KMS-11 (cell line): ENCODE data around the gene IFFO2.

Source experiments
- H2AFZ ChIP-seq: fragments of 200-600 bp; sonication (generic); 2 replicates; pipeline ENCODE4 v1.6.1; 2016; ENCODE audit warnings: antibody characterized with exemption, mixed run types, low read depth
- H3K27ac ChIP-seq: fragments of 200-600 bp; sonication (generic); 2 replicates; pipeline ENCODE4 v1.6.1; 2016; ENCODE audit warnings: mild to moderate bottlenecking, mixed run types
- H3K27me3 ChIP-seq: fragments of 200-600 bp; sonication (generic); 2 replicates; pipeline ENCODE4 v1.6.1; 2017; ENCODE audit warnings: mild to moderate bottlenecking, low read depth, mixed run types, moderate library complexity; ENCODE audit not compliant: insufficient read depth
- H3K36me3 ChIP-seq: fragments of 200-600 bp; sonication (generic); 2 replicates; pipeline ENCODE4 v1.6.1; 2017; ENCODE audit warnings: mild to moderate bottlenecking, mixed run types; ENCODE audit not compliant: insufficient read depth
- H3K4me1 ChIP-seq: fragments of 200-600 bp; sonication (generic); 2 replicates; pipeline ENCODE4 v1.6.1; 2016; ENCODE audit warnings: mild to moderate bottlenecking, low read depth, mixed run types; ENCODE audit not compliant: poor library complexity, severe bottlenecking
- H3K4me2 ChIP-seq: fragments of 200-600 bp; sonication (generic); 2 replicates; pipeline ENCODE4 v1.7.0; 2016; ENCODE audit warnings: mild to moderate bottlenecking, mixed run types
- H3K4me3 ChIP-seq: fragments of 200-600 bp; sonication (generic); IDR thresholded peaks from 2 replicates; pipeline ENCODE4 v1.6.1; 2017; ENCODE audit warnings: low read depth, low read length, mixed read lengths; ENCODE audit not compliant: insufficient read depth
- H3K79me2 ChIP-seq: fragments of 200-600 bp; sonication (generic); 2 replicates; pipeline ENCODE4 v1.6.1; 2016; ENCODE audit warnings: low read depth, mixed run types; ENCODE audit not compliant: insufficient read depth
- H3K9ac ChIP-seq: fragments of 200-600 bp; sonication (generic); 2 replicates; pipeline ENCODE4 v1.6.1; 2016; ENCODE audit warnings: mild to moderate bottlenecking, mixed run types
- H4K20me1 ChIP-seq: fragments of 200-600 bp; sonication (generic); 2 replicates; pipeline ENCODE4 v1.6.1; 2016; ENCODE audit warnings: mild to moderate bottlenecking, mixed run types; ENCODE audit not compliant: insufficient read depth
- TF ChIP-seq, protein P1 (sequence below): fragments of 200-600 bp; sonication (generic); conservative IDR thresholded peaks from 2 replicates; pipeline ENCODE4 v1.6.1; 2017; ENCODE audit warnings: low read depth, mild to moderate bottlenecking, antibody characterized with exemption, low read length, moderate library complexity, mixed read lengths

Gene IFFO2

DNA sequence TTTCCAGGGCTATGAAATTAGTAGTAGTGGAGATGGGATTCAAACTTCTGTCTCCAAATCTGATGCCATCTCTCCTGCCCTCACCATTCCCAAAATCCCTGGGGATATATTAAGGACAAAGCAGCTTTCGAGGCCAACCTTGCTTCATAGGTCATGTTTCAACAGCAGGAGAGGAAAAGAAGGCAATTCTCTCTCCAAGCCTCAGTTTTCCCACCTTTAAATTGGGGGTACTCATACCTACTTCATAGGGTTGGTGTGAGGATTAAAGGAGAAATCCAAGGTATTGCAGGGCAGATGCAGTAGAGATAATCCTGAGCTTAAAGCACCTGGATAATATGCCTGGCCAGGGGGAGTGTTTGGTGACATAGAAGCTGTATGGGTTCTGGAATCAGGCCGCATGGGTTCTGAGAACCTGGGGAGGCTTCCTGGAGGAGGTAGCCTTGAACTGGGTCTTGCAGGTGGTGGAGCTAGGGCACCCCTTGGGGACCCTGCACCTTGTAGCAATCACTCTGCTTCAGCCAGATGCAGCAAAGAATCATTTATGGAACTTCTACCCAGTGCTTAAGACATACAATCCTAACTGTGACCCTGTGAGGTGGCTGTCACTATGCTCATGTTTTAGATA, 10.7 kb upstream of the IFFO2 start:
- Histone ChIP-seq H2AFZ (no peak overlapping the region), H3K36me3 (no peaks in the 10 kb centered on the region), H3K27me3 (peaks cover 70% of the 10 kb centered on the region), H3K79me2 (no peaks in the 10 kb centered on the region), H3K4me2 (no peak overlapping the region), H3K4me1 (no peaks in the 10 kb centered on the region), H3K9ac (no peak overlapping the region), H3K27ac (no peak overlapping the region), H3K4me3 (no peak overlapping the region), H4K20me1 (no peaks in the 10 kb centered on the region)
- TF ChIP-seq, protein P1, sequence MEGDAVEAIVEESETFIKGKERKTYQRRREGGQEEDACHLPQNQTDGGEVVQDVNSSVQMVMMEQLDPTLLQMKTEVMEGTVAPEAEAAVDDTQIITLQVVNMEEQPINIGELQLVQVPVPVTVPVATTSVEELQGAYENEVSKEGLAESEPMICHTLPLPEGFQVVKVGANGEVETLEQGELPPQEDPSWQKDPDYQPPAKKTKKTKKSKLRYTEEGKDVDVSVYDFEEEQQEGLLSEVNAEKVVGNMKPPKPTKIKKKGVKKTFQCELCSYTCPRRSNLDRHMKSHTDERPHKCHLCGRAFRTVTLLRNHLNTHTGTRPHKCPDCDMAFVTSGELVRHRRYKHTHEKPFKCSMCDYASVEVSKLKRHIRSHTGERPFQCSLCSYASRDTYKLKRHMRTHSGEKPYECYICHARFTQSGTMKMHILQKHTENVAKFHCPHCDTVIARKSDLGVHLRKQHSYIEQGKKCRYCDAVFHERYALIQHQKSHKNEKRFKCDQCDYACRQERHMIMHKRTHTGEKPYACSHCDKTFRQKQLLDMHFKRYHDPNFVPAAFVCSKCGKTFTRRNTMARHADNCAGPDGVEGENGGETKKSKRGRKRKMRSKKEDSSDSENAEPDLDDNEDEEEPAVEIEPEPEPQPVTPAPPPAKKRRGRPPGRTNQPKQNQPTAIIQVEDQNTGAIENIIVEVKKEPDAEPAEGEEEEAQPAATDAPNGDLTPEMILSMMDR = no peak

DNA sequence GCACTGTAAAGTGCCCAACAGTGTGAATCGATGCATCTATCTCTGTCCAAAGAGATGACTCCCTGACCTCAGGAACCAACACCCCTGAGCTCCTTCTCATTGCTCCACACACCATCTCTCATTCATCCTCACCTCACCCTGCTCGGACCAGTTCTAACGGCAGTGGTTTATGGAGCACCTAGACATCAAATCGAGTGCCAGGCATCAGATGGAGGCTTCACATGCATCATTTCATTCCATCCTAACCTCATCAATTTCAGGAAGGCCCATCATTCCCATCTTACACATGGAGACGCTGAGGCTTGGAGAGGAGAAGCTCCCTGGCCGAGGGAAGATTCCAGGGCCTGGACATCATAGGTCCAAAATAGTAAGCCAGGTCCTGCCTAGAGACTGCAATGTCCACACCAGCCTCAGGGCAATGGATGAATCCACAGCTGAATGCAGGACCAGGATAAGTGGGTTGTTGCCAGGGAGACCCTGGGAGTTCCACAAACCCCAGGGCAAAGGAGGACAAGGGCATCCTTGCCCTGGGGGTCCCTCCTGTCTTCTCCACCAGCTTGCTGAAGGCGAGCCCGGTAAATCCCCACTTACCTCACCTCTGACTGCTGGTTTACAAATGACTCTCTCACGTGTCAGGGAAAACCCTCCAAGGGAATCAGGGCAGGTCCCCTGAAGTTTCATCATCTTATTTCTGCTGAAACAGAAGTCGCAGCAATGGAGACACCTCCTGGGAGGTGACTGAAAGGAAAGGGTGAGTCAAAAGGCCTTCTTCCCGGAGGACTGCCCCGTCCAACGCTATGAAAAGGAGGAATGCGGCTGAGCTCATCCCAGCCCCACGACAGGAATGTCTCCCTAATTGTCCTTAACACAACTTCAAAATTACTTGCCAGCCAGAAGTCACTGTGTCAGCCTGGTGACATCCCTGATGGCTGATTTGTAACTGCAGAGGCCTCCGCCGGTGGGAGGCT, 9.0 kb upstream of the IFFO2 start:
- peaks cover 69% of the 10 kb centered on the region for H3K27me3 ChIP-seq
- no peaks in the 10 kb centered on the region for H3K4me1 ChIP-seq
- H3K36me3 ChIP-seq = no peaks in the 10 kb centered on the region
- H3K4me3 ChIP-seq = no peak overlapping the region
- H2AFZ ChIP-seq = no peak overlapping the region
- H3K27ac ChIP-seq = no peak overlapping the region
- H3K9ac ChIP-seq = no peak overlapping the region
- TF ChIP-seq, protein P1 = no peak
- H3K79me2 ChIP-seq = no peaks in the 10 kb centered on the region
- H3K4me2 ChIP-seq = no peak overlapping the region
- H4K20me1 ChIP-seq = no peaks in the 10 kb centered on the region

DNA sequence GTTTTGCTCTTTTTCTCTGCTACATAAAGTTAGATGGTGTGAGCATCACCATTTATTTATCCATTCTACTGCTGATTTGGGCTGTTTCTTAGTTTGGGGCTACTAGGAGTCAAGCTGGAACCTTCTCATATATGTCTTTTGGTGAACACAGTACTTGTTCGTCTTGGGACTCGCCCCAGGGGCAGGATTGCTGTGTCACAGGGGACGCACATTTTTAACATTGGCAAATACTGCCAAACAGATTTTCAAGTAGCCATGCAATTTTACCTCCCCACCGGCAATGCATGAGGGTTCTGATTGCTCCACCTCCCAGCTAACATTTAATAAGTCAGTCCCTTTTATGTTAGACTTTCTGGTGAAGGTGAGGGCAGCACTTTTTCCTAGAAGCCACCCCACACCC, 7.5 kb upstream of the IFFO2 start:
- Histone ChIP-seq H3K4me3 (no peak overlapping the region), H3K4me2 (no peak overlapping the region)

DNA sequence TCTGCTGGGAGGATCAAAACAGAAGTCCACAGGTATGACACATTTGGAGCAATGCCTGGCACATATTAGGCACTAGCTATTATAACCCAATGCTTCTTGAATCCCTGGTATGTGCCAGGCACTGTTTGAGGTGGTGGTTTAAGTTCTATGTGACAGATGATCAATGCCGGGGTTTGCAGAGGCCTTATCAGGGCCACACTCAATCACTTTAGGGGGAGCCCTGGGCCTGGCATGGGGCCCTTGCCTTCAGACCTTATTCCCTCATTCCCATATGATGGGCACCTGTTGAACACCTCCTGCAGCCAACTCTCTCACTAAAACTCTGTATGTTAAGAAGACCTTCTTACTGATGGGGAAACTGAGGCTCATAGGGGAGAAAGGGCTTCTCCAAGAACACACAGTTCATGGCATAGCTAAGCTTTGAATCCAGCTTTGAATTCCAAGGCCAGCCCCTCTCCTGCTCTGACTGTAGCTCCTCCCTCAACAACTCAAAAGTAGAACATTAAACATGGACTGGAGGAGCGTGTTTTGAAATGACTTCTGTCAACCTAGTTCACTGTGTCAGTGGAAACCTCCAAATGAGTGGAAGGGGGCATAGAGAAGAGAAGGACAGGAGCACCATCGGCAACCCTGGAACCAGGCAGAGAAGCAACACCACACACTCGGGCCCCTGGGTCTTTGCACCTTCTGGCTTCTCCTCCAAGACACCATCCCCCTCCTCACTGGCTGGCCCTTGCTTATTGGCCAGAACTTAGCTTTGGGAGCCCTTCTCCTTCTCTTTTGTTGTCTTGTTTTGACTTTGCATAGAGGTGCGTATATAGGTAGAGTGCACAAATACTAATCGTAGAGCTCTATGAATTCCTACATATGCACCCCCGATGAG, 6.6 kb upstream of the IFFO2 start:
- H3K79me2 ChIP-seq = no peaks in the 10 kb centered on the region
- no peak overlapping the region for H3K27ac ChIP-seq
- peaks cover 65% of the 10 kb centered on the region for H3K27me3 ChIP-seq
- H4K20me1 ChIP-seq = no peaks in the 10 kb centered on the region
- H3K4me3 ChIP-seq = no peak overlapping the region
- TF ChIP-seq, protein P1 = no peak
- H3K4me1 ChIP-seq = no peaks in the 10 kb centered on the region
- H2AFZ ChIP-seq = no peak overlapping the region
- no peak overlapping the region for H3K9ac ChIP-seq
- no peaks in the 10 kb centered on the region for H3K36me3 ChIP-seq
- H3K4me2 ChIP-seq = no peak overlapping the region

More for the DNA sequence above, 7.5 kb upstream of the IFFO2 start:
- no peak overlapping the region for H2AFZ ChIP-seq
- TF ChIP-seq, protein P1 = no peak
- no peak overlapping the region for H3K27ac ChIP-seq
- H3K27me3 ChIP-seq = peaks cover 67% of the 10 kb centered on the region
- H3K79me2 ChIP-seq = no peaks in the 10 kb centered on the region
- H3K4me1 ChIP-seq = no peaks in the 10 kb centered on the region
- H3K9ac ChIP-seq = no peak overlapping the region
- H4K20me1 ChIP-seq = no peaks in the 10 kb centered on the region
- H3K36me3 ChIP-seq = no peaks in the 10 kb centered on the region
